HG03571 (cell line): Measurements from ENCODE around the gene CA9.
A peak's percentile ranks its signal among the peaks of the same experiment; 100 is the strongest.

Experiments
- ATAC-seq: cut with Tn5 transposase; IDR thresholded peaks from one replicate; pipeline ENCODE4 v1.9.1; 2021; ENCODE audit not compliant: unreplicated experiment

Gene CA9

DNA sequence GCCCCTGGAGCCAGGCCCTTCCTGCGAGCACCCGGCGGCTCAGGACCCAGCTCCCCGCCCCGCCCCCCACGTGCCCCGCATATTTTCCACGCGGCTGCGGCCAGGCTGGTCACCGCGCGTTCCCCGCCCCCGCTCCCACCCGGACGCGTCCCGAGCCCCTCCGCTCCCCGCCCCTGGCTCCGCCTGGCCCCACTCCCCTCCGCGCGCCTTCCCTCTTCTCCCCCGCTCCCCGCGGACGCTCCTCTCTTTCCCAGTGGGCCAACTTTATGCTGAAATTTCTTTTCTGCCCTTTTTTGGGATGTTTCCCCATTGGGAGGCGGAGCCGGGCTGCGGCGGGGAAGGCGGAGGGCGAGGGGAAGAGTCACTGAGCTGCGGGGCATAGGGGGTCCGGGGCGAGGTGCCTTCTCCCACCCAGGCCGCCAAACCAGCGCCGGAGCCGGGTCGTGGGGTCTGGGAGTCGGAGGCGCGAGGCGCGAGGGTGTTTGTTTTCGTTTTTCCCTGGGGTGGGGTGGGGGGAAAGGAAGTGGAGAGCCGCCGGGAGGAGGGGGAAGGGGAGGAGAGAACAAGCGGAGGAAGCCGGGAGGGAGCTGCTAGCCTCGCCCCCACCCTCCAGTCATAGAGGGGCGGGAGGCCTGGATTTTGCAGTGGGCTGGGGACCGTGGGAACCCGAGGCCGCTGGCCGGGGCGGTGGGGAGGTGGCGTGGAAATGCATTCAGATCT lies 17.0 kb downstream of the CA9 start:
- ATAC-seq, result no peak

DNA sequence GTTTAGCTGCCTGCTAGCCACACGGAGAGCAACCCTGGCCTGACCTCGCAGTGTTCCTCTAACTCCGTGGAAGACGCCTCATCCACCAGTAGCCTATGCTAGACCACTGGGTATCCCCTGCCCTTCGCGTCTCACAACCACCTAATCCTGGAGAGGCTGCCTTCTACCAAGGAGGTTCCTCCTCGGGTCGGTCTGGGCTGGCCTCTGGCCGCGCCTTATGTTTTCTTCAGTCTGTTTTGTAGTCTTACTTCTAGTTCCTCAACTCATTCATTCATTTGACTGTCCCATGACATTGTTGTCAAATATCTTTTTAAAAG lies 17.6 kb downstream of the CA9 start:
- ATAC-seq, result no peak

DNA sequence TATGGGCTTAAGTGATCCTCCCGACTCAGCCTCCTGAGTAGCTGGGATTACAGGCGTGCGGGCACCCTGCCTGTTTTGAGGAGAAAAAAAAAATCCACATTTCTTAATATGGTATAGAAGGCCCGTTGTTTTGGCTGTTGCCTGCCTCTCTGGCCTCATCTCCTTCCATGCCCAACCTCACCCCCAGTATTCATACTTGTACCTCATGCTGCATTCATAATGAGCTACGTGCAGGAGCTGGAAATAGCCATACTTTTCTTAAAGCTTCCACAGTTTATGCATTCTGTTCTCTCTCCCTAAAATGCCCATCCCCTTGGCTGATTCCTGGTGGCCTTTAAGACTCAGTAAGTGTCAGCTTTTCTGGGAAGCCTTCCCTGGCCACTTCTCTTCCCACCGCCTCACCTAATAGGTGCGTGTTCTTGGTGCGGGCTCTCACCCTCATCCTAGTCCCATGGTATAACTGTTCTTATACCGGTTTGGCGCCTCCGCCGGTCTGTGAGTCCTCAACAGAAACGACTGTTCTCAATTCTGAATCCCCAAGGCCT lies 18.1 kb downstream of the CA9 start:
- ATAC-seq, result no peak

DNA sequence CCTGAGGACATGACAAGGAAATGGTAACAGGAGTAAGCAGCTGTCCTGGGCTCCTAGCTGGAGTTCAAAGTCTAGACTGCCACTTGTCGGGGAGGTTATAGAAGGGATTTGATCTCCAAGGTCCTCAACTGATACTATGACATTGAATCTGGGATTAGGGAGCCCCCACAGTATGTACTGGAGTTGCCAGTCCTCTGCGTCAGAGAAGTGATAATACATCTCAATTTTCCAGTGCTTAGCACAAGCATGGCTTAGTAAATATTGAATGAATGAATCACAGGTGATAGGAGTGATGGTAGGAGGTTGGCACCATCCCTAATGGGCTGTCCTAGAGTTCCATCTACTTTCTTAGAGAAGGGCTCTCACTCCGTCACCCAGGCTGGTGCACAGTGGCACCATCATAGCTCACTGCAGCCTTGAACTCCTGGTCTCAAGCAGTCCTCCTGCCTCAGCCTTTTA lies 22.2 kb downstream of the CA9 start:
- ATAC-seq, result no peak

DNA sequence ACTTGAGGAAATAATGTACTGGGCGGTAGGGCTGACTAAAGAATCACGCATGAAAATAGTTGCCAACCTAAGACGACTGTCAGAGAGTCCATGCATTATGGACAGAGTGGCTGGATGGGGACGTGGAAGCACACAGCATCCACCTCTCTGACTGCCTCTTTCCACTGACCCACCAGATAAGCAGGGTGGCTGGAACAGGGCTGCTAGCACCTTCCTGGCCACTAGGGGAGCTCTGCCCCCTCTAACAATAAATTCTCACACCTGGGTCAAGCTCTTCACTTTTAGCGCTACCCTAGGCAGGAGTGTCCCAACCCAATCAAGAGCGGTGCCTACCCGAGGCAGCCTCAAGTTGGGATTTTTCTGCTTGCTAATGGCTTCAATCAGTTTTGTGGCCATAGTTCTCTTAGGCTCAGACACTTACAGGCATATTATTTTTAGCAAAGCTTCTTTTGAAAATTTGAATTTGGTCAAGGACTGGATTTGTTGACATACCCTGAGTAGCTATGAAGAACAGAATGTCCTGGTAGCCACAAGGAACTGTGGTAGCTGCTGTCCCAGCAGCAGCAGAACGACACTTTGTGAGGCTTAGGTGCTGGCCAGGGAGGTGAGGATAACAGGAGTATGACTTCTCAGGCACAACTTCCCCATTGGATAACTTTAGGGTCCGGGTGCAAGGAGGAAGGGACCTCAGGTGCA lies 22.9 kb downstream of the CA9 start:
- ATAC-seq, result peak; percentile 51

DNA sequence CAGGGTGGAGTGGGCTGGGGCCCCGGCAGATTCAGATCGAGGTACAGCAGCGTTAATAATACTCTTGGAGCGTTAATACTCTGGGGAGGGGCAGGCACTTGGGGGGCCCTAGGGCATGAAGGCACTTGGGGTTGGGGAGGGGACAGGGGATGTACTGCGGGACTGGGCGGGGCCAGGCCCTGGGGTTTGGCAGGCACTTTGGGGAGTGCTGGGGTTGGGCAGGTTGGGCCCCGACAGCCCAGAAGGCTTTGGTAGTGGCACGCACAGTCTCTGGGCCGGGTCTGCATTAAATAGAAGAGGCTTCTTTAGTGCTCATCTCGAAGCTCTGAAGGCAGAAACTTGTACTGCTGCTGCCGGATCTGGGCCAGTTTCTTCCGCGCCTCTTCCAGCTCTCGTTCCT lies 23.8 kb downstream of the CA9 start:
- no peak for ATAC-seq

DNA sequence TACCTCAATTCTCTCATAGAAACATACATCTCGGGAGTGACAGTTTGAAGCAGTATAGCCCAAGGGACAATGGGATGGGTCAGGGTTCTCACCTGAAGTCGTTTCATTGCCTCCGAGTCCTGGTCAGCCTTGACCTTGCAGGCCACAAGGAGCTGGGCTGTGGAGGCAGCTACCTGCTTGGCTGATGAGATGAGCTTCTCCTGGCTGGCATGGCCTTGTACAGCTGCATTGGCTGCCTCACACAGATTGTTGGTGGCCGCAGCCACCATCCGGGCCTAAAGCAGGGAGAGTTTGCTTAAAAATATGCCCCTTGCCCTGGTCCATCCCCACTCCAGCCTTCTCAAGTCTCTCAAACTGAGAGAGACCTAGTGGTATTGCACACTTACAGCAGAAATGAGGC lies 24.5 kb downstream of the CA9 start:
- ATAC-seq, result no peak

DNA sequence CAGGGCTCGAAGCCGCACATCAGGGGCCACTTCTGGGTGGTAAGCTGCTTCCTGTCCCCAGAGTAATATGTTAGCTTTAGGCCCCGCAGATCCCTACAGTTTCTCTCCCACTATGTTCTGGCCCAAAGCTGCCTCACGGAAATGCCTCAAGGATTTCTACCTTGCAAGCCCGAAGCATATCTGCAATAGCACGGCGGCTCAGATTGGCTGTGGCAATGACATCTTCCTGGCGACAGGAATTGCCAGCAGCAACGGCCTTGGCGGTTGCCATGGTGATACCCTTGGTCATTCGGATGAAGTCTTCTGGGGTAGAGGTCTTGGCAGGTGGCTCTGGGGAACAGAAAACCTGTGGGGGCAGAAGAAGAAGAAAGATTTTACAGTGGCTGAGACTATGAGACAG lies 26.3 kb downstream of the CA9 start:
- no peak for ATAC-seq

DNA sequence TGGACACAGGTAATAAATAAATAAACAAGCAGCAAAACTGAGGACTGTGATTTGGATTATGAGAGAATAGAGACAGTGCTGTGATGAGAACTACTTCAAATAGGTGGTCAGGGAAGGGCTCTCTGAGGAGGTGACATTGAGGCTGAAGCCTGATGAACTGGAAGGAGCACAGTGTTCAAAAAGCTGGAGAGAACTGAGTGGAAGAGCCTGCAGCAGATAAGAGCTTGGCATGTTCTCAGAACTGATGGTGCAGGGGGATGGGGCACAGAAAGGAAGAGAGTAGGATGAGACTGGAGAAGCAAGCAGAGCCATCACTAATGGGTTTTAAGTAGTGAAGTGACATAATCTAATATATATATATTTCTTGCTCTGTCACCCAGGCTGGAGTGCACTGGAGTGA lies 27.2 kb downstream of the CA9 start:
- ATAC-seq, result no peak

DNA sequence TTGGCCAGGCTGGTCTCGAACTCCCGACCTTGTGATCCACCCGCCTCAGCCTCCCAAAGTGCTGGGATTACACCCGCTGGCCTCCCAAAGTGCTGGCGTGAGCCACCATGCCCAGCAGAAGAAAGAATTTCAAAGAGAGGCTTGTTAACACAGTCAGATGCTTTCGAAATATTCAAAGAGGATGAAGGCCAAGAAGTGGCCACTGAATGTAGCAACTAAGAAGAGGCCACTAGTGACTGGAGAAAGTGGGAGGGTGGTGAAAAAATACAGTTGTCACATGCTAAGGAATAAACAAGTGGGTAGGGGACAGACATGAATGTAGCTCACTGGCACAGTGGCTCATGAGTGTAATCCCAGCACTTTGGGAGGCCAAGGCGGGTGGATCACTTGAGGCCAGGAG lies 29.0 kb downstream of the CA9 start:
- no peak for ATAC-seq

DNA sequence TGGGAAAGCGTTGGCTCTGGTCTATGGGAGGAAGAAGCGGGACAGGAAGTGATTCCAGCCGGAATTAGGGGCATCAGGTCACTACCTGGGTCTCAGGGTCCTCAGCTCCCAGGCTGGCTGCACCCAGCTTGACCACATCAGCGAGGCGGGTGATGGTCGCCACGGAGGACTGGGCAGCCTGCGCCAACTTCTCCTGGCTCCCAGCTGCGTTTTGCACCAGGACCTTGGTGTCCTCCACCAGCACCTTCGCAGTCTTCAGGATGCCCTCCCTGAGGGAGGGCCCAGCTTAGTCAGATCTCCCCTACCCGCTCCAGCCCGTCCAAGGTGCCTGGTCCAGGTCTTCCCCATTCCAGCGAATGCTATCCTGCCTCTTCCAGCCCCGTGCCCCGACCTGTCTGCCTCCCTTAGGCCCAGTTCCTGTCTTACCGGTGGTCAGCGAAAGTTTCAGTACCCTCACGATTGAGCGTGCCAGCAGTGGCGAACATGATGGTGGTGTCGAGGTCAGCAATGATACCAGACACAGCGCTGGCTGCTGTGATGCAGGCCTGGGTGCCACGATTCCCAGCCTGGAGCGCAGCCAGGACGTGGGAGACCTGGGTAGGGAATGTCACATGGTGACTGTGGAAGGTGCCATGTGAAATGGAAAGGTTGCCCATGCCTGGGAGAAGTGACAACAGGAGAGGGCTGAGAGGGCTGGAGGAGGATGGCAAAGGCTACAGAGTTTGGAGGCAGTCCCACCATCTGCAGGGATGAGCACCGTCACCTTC lies 30.4 kb downstream of the CA9 start:
- no peak for ATAC-seq

DNA sequence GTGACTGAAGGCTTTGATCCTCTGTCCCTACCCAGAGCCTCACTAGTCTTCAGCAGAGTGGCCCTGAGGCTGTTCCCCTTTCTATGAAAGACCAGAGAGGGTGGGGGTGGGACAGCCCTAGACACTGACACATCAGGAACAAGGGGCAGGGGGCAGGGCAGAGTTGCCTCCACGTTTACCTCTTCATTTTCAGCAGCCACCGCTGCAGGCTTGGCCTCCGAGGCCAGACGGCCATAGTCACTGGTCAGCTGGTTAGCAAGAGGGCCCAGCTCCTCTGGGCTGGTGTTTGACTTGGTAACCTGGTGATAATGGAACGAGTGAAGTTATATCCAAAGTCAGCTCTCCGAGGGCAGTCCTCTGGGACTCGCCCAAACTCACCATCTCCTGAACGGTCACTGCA lies 31.6 kb downstream of the CA9 start:
- ATAC-seq, result no peak

DNA sequence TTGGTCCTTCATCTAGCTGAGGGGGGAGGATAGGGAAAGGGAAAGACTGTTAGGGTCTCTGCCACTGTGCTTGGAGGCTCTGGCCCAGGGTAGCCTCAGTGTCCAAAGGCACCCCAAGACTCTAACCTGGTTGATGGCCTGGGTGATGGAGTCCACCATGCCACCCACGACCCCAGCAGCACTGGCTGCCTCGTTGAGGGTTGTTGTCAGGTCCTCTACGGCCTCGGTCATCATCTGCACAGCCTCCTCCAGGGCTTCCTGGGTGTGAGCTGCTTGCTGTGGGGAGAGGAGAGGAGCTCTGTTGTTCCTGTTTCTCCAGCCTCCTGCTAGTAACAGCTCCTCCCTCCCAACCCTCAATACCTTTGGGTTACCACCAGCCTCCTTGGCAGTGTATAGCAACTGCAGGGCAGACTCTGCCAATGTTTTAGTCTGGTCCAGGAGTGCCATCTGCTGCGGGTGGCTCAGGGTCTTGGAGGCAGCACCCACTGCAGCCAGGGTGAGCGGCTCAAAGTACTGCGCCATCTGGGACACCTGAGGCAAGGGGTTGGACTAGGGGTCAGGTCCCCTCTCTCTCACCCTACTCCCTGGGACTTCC lies 32.2 kb downstream of the CA9 start:
- ATAC-seq, result no peak

DNA sequence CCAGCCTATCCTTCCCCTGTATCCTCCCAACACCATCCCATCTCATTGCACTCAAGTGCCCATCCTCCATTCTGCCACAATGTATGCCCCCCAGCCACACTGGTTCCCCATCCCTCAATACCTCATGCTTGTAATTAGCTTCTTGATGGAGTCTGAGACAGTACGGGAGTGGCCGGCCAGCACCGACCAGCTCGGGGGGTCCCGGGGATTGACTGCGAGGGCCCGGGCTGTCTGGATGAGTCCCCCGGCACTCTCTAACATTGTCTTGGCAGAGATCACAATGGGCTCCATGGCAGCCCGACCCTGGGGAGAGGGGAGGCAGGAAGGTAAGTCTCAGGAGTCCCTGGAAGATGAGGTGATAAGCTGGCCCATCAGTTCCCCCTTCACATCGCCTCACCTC lies 33.2 kb downstream of the CA9 start:
- no peak for ATAC-seq

DNA sequence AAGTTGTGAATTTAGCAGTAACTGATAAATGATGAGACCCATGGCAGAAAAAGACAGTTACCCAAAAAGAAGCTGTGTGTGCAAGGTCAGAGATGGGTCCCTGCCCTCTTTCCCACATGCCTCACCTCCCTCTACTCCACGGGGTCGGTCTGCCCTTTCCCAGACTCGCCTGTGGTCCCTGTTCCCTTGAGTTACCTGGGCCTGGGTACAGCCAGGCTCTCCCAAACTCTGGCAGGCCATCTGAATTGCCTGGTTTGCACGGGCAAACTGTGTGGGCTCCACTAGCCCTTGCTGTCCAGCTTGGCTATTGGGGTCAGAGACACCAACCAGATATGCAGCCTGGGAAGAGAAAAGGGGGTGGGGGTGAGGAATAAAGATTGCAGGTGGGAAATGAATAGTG lies 34.4 kb downstream of the CA9 start:
- ATAC-seq, result no peak

DNA sequence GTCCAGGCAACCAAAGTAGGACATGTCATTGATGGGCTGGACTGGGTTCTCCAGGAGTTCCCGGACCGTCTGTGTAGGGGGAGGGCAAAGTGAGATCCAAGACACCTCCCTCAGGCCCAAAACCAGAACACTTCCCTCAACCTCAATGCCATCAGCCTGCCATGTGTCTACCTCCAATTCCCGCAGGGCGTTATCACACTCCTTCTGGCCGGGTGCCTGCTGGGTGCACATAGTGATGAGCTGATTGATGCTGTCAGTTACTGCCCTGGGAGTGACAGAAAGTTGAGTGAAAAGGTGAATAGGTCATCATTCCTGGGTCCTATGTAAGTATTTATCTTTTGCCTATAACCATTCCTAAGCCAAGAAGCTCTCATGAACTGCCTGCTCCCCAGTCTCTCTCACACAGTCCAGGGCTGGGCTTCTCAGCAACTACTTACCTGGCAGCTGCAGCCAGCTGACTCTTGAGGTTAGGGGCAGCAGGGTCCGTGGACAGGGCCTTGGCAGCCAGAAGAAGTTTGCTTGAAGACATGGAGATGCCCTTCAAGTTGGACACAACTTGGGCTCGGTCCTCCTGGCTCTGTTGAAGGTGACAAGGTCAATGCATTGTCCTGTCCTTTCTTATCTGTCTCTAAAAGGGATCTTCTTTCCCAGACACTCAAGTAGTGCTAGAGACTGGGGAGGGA lies 37.2 kb downstream of the CA9 start:
- no peak for ATAC-seq

DNA sequence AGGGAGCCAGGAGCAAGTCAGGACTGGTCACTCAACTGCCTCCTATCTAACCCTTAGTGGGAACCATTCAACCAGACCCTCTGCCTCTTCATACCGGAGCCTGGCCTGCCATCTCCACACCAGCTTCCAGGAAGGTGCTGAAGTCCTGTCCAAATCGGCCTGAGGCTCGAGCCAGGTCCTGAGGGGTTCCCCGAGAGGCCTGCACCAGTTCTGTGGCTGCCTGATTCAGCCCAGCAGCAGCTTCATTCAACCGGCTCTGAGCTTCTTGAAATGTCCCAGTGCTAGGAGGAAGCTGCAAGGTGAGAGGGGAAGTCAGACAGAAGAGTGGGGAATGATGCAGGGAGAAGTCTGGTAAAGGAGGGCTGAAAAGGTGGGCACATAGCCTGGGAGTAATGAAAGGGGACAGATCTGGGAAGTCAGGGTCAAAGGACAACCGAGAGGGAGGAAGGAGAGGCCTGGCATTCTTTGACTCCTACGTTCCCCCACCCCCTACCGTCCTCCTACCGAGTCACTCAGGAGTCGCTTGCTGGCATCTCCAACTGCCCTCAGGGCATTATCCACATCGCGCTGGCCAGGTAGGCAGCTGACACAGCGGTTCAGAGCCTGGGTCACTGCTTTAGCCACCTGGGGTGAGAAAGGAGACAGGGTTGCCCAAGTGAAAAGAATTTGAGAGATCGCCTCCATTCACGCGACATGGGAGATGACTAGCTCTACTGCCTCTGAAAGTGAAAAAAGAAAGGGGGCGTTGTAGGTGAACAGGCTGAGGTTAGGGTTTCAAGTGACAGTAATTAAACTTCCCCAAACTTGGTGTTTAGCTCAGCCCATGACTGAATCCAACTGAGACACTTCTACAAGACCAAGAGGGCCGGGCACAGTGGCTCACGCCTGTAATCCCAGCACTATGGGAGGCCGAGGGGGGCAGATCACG lies 38.0 kb downstream of the CA9 start:
- ATAC-seq, result no peak

DNA sequence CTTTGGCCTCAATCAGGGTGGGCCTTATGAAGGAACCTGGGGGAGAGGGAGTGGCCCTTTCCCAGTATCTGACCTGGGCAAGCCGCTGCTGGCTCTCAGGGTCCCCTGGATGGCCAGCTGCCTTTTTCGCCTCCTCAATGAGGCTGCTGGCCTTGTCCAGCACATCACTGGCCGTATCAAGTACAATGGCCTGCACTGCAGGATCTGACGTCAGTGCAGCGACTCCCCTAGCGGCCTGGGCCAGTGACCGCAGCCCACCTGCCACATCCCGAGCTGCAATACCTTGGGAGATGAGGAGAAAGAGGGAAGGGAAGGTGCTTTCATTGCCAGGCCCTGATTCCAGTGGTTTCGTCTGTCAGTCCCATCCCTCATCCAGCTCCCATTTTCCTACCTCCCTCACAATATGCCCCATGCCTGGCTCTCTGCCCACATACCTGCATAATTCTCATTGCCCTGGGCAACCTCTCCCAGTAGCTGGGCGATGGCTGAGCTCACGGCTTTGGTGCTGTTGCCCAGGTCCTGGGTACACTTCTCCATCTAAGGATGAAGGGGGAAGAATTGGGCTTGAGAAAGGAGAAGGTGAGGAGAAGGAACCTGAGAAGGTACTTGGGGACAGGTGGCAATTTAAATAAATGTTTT lies 39.2 kb downstream of the CA9 start:
- no peak for ATAC-seq

DNA sequence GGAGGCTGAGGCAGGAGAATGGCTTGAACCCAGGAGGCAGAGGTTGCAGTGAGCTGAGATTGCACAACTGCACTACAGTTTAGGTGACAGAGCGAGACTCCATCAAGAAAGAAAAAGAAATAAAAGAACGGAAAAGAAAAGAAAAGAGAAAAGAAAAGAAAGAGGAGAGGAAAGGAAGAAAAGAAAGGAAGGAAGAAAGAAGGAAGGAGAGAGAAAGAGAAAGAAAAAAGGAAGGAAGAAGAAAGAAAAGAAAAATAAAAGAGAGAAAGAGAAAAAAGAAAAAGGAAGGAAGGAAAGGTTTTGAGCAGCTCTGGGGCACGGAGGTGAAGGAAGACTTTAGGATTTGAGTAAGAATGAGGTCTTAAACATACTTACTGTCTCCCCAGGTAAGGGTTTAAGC lies 39.9 kb downstream of the CA9 start:
- no peak for ATAC-seq
